Parathyroid adenoma (tissue), 2 donors: Measurements from ENCODE around the gene ST6GALNAC3.

Experiments used
- H2AFZ ChIP-seq: fragments of 300-600 bp; sonication (generic); one replicate; pipeline ENCODE4 v1.7.0; 2017; ENCODE audit warnings: antibody characterized with exemption, mild to moderate bottlenecking
- H3K27ac ChIP-seq: fragments of 300-600 bp; sonication (generic); one replicate; pipeline ENCODE4 v1.7.0; 2017
- H3K27me3 ChIP-seq: fragments of 300-600 bp; sonication (generic); one replicate; pipeline ENCODE4 v1.7.0; 2017; ENCODE audit warnings: low read length; ENCODE audit not compliant: control insufficient read depth, insufficient read depth
- H3K36me3 ChIP-seq: fragments of 300-600 bp; sonication (generic); one replicate; pipeline ENCODE4 v1.7.0; 2017; ENCODE audit warnings: low read length; ENCODE audit not compliant: control insufficient read depth, insufficient read depth
- H3K4me1 ChIP-seq: fragments of 300-600 bp; sonication (generic); one replicate; pipeline ENCODE4 v1.7.0; 2017; ENCODE audit warnings: control low read depth
- H3K4me2 ChIP-seq: fragments of 300-600 bp; sonication (generic); one replicate; pipeline ENCODE4 v1.7.0; 2017; ENCODE audit warnings: low read length
- H3K4me3 ChIP-seq: fragments of 300-600 bp; sonication (generic); one replicate; pipeline ENCODE4 v1.7.0; 2017; ENCODE audit warnings: low read depth, low read length
- H3K79me2 ChIP-seq: fragments of 300-600 bp; sonication (generic); one replicate; pipeline ENCODE4 v1.7.0; 2017; ENCODE audit warnings: control low read depth
- H3K9ac ChIP-seq: fragments of 300-600 bp; sonication (generic); one replicate; pipeline ENCODE4 v1.7.0; 2017; ENCODE audit warnings: mild to moderate bottlenecking
- H3K9me3 ChIP-seq: fragments of 300-600 bp; sonication (generic); one replicate; pipeline ENCODE4 v1.7.0; 2017; ENCODE audit warnings: low read length; ENCODE audit not compliant: control insufficient read depth
- TF ChIP-seq, protein P1 (sequence below): fragments of 300-600 bp; sonication (generic); IDR thresholded peaks from one replicate; pipeline ENCODE4 v1.7.0; 2017; ENCODE audit warnings: antibody characterized with exemption, mild to moderate bottlenecking
- donor health status: primary hyperparathyroidism.

Gene ST6GALNAC3

GRCh38 chr1:76585980-76586674, 511.6 kb downstream of the ST6GALNAC3 start:
- H3K9me3 ChIP-seq = no peaks in the 10 kb centered on the region
- no peak overlapping the region for H3K4me3 ChIP-seq
- no peak overlapping the region for H3K9ac ChIP-seq
- H3K4me1 ChIP-seq = no peaks in the 10 kb centered on the region
- H3K27me3 ChIP-seq = no peaks in the 10 kb centered on the region
- H3K36me3 ChIP-seq = no peaks in the 10 kb centered on the region
- H3K79me2 ChIP-seq = no peaks in the 10 kb centered on the region
- no peak overlapping the region for H3K27ac ChIP-seq
- no peak overlapping the region for H2AFZ ChIP-seq
- TF ChIP-seq, protein P1, sequence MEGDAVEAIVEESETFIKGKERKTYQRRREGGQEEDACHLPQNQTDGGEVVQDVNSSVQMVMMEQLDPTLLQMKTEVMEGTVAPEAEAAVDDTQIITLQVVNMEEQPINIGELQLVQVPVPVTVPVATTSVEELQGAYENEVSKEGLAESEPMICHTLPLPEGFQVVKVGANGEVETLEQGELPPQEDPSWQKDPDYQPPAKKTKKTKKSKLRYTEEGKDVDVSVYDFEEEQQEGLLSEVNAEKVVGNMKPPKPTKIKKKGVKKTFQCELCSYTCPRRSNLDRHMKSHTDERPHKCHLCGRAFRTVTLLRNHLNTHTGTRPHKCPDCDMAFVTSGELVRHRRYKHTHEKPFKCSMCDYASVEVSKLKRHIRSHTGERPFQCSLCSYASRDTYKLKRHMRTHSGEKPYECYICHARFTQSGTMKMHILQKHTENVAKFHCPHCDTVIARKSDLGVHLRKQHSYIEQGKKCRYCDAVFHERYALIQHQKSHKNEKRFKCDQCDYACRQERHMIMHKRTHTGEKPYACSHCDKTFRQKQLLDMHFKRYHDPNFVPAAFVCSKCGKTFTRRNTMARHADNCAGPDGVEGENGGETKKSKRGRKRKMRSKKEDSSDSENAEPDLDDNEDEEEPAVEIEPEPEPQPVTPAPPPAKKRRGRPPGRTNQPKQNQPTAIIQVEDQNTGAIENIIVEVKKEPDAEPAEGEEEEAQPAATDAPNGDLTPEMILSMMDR = no peak
- H3K4me2 ChIP-seq = no peak overlapping the region

GRCh38 chr1:76587212-76587611, 512.7 kb downstream of the ST6GALNAC3 start:
- no peak overlapping the region for H3K27ac ChIP-seq
- no peak overlapping the region for H3K4me3 ChIP-seq
- no peaks in the 10 kb centered on the region for H3K36me3 ChIP-seq
- no peaks in the 10 kb centered on the region for H3K9me3 ChIP-seq
- no peak overlapping the region for H3K9ac ChIP-seq
- no peak overlapping the region for H2AFZ ChIP-seq
- no peaks in the 10 kb centered on the region for H3K27me3 ChIP-seq
- H3K79me2 ChIP-seq = no peaks in the 10 kb centered on the region
- H3K4me2 ChIP-seq = no peak overlapping the region
- no peaks in the 10 kb centered on the region for H3K4me1 ChIP-seq
- TF ChIP-seq, protein P1 = no peak

DNA sequence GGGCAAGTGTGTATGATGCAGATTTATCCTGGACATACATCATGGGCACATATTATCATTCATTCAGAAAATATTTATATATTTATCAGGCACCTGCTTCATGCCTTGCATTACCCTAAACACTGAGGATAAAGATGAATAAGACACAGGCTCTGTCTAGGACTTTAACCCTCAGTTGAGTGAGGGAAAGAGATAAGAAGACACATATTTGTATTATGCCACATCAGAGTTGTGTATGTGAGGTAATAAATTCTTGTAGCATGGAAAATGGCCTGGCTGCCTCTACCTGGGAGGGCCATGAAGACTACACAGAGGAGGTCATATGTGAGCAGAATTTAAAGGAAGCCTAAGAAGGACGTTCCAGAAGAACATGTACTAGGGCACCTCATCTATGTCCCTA, 516.9 kb downstream of the ST6GALNAC3 start:
- Histone ChIP-seq H2AFZ (no peak overlapping the region), H3K9ac (no peak overlapping the region), H3K79me2 (no peaks in the 10 kb centered on the region), H3K27ac (no peak overlapping the region), H3K27me3 (no peaks in the 10 kb centered on the region), H3K4me2 (no peak overlapping the region), H3K36me3 (no peaks in the 10 kb centered on the region), H3K4me3 (no peak overlapping the region), H3K4me1 (no peaks in the 10 kb centered on the region), H3K9me3 (no peaks in the 10 kb centered on the region)
- TF ChIP-seq, protein P1 = no peak

- H3K27ac ChIP-seq = no peak overlapping the region
- H3K79me2 ChIP-seq = no peaks in the 10 kb centered on the region
- TF ChIP-seq, protein P1 = no peak
- H3K27me3 ChIP-seq = no peaks in the 10 kb centered on the region
- H3K9ac ChIP-seq = no peak overlapping the region
- H3K4me1 ChIP-seq = no peaks in the 10 kb centered on the region
- no peak overlapping the region for H3K4me3 ChIP-seq
- no peak overlapping the region for H2AFZ ChIP-seq
- no peaks in the 10 kb centered on the region for H3K9me3 ChIP-seq
- no peaks in the 10 kb centered on the region for H3K36me3 ChIP-seq
- H3K4me2 ChIP-seq = no peak overlapping the region
Observed at GRCh38 chr1:76591963-76592362, 517.4 kb downstream of the ST6GALNAC3 start.

DNA sequence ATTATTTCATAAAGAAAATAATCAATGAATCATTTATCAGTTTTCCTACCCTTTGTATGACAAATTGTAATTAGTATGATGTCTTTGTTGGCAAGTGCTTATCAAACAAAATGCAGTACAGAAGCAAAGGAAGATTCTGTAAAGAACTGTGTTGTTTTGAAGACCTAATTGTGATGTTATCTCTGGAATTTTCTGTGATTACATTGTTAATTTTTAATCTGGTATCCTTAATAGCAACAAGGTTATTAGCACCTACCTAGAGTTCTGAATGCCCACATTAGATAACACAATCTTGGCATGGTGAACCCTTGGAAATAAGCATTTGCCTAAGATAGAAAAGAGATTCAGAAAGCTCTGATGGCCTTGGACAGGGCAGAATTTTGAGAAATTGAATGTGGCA, 518.6 kb downstream of the ST6GALNAC3 start:
- Histone ChIP-seq H3K4me3 (no peak overlapping the region), H3K4me2 (no peak overlapping the region), H3K36me3 (no peaks in the 10 kb centered on the region), H3K9me3 (no peaks in the 10 kb centered on the region), H3K27ac (no peak overlapping the region), H3K4me1 (no peaks in the 10 kb centered on the region), H2AFZ (no peak overlapping the region), H3K9ac (no peak overlapping the region), H3K79me2 (no peaks in the 10 kb centered on the region), H3K27me3 (no peaks in the 10 kb centered on the region)
- TF ChIP-seq, protein P1 = no peak
